Parathyroid adenoma (tissue), 2 donors: ENCODE results near the gene MCRIP1.

Source experiments
- H2AFZ ChIP-seq: fragments of 300-600 bp; sonication (generic); one replicate; pipeline ENCODE4 v1.7.0; 2017; ENCODE audit warnings: antibody characterized with exemption, mild to moderate bottlenecking
- H3K27ac ChIP-seq: fragments of 300-600 bp; sonication (generic); one replicate; pipeline ENCODE4 v1.7.0; 2017
- H3K27me3 ChIP-seq: fragments of 300-600 bp; sonication (generic); one replicate; pipeline ENCODE4 v1.7.0; 2017; ENCODE audit warnings: low read length; ENCODE audit not compliant: control insufficient read depth, insufficient read depth
- H3K36me3 ChIP-seq: fragments of 300-600 bp; sonication (generic); one replicate; pipeline ENCODE4 v1.7.0; 2017; ENCODE audit warnings: low read length; ENCODE audit not compliant: control insufficient read depth, insufficient read depth
- H3K4me1 ChIP-seq: fragments of 300-600 bp; sonication (generic); one replicate; pipeline ENCODE4 v1.7.0; 2017; ENCODE audit warnings: control low read depth
- H3K4me2 ChIP-seq: fragments of 300-600 bp; sonication (generic); one replicate; pipeline ENCODE4 v1.7.0; 2017; ENCODE audit warnings: low read length
- H3K4me3 ChIP-seq: fragments of 300-600 bp; sonication (generic); one replicate; pipeline ENCODE4 v1.7.0; 2017; ENCODE audit warnings: low read depth, low read length
- H3K79me2 ChIP-seq: fragments of 300-600 bp; sonication (generic); one replicate; pipeline ENCODE4 v1.7.0; 2017; ENCODE audit warnings: control low read depth
- H3K9ac ChIP-seq: fragments of 300-600 bp; sonication (generic); one replicate; pipeline ENCODE4 v1.7.0; 2017; ENCODE audit warnings: mild to moderate bottlenecking
- H3K9me3 ChIP-seq: fragments of 300-600 bp; sonication (generic); one replicate; pipeline ENCODE4 v1.7.0; 2017; ENCODE audit warnings: low read length; ENCODE audit not compliant: control insufficient read depth
- TF ChIP-seq, protein P1 (sequence below): fragments of 300-600 bp; sonication (generic); IDR thresholded peaks from one replicate; pipeline ENCODE4 v1.7.0; 2017; ENCODE audit warnings: antibody characterized with exemption, mild to moderate bottlenecking
- donor health status: primary hyperparathyroidism.

MCRIP1 gene

DNA sequence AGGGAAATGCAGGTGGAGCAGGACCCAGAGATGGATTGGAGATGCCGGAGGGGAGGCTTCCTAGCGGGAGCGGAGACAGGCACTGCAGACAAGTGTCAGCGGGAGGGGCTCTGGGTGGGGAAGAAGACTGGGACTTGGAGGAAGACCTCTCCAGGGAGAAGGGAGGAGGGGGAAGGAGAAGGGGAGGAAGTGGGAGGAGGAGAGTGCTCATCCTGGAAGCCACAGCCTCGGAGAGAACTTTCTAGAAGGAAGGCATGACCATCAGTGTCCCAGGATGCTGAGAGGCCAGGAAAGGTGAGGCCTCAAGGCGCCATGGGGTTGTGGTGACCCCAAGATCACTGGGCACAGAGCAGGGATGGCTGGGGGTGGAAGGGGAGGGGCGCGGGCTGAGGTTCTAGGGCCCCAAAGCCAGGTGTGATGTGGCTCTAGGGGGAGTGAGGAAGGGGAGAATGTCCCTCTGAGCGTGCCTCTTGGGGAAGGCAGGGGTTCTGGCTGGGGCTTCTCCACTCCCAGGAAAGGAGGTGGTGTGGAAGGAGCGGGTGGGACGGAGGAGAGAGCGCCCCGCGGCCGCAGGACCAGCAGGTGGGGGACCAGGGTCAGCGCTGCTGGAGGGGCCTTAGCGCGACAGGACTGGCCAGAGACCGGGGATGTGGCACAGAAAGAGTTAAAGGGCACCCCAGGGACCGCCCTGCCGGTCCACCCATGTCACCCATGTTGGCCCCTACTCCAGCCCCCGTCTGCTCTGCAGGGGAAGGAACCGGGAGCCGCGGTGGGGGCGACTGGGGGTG, 30.0 kb downstream of the MCRIP1 start:
- TF ChIP-seq, protein P1, sequence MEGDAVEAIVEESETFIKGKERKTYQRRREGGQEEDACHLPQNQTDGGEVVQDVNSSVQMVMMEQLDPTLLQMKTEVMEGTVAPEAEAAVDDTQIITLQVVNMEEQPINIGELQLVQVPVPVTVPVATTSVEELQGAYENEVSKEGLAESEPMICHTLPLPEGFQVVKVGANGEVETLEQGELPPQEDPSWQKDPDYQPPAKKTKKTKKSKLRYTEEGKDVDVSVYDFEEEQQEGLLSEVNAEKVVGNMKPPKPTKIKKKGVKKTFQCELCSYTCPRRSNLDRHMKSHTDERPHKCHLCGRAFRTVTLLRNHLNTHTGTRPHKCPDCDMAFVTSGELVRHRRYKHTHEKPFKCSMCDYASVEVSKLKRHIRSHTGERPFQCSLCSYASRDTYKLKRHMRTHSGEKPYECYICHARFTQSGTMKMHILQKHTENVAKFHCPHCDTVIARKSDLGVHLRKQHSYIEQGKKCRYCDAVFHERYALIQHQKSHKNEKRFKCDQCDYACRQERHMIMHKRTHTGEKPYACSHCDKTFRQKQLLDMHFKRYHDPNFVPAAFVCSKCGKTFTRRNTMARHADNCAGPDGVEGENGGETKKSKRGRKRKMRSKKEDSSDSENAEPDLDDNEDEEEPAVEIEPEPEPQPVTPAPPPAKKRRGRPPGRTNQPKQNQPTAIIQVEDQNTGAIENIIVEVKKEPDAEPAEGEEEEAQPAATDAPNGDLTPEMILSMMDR = no peak
- Histone ChIP-seq H3K27ac (no peak overlapping the region), H3K9me3 (no peaks in the 10 kb centered on the region), H3K4me2 (peak overlapping the region; percentile 92), H2AFZ (no peak overlapping the region), H3K27me3 (no peaks in the 10 kb centered on the region), H3K79me2 (no peaks in the 10 kb centered on the region), H3K9ac (no peak overlapping the region), H3K4me1 (no peaks in the 10 kb centered on the region), H3K4me3 (no peak overlapping the region), H3K36me3 (no peaks in the 10 kb centered on the region)

DNA sequence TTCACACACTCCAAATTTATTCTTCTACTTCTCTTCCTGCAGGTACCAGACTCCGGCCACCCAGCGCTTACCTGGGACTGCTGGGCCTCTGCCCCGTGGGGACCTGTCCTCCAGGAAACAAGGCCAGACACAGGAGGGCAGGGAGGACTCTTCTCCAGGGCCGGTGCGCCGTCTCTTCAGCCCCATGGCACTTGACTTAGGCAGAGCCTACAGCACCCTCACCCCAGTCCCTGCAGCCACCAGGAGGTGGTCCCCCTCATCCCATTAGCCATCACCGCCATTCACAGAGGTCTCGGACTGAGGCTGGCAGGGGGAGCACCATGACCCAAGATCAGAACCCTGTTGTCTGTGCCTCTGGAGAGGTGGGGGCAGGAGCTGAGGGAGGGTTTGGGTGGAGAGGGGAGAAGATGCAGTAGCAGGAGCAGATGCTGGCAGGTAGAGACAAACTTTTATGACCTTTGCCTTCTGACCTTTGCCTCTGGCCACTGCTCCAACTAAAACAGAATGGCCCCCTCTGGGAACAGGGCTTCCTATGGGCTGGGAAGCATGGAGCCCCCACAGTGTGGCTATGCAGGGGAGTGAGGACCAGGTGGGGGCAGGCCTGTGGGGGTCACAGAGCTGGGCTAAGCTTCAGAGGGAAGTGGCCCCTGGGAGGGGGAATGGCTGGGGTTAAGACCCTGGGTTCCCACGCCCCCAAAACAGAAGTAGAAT, 30.9 kb downstream of the MCRIP1 start:
- Histone ChIP-seq H3K9me3 (no peaks in the 10 kb centered on the region), H3K36me3 (no peaks in the 10 kb centered on the region), H3K27me3 (no peaks in the 10 kb centered on the region), H3K79me2 (no peaks in the 10 kb centered on the region), H3K27ac (no peak overlapping the region), H3K4me1 (no peaks in the 10 kb centered on the region), H3K9ac (no peak overlapping the region), H3K4me2 (no peak overlapping the region), H2AFZ (no peak overlapping the region), H3K4me3 (no peak overlapping the region)
- TF ChIP-seq, protein P1 = no peak

DNA sequence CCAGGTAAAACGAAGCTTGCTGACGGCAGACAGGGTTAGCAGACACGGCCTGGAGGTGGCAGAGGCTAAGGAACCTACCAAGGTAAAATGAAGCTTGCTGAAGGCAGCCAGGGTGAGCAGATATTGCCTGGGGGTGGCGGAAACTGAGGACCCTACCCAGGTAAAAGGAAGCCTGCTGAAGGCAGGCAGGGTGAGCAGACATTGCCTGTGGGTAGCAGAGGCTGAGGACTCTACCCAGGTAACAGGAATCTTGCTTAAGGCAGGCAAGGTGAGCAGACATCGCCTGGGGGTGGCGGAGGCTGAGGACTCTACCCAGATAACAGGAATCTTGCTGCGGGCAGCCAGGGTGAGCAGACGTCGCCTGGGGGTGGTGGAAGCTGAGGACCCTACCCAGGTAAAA, 31.8 kb downstream of the MCRIP1 start:
- H2AFZ ChIP-seq = no peak overlapping the region
- H3K27me3 ChIP-seq = no peaks in the 10 kb centered on the region
- no peak overlapping the region for H3K9ac ChIP-seq
- TF ChIP-seq, protein P1 = no peak
- no peaks in the 10 kb centered on the region for H3K9me3 ChIP-seq
- H3K27ac ChIP-seq = no peak overlapping the region
- H3K36me3 ChIP-seq = no peaks in the 10 kb centered on the region
- H3K4me3 ChIP-seq = no peak overlapping the region
- no peaks in the 10 kb centered on the region for H3K4me1 ChIP-seq
- H3K4me2 ChIP-seq = no peak overlapping the region
- H3K79me2 ChIP-seq = no peaks in the 10 kb centered on the region

DNA sequence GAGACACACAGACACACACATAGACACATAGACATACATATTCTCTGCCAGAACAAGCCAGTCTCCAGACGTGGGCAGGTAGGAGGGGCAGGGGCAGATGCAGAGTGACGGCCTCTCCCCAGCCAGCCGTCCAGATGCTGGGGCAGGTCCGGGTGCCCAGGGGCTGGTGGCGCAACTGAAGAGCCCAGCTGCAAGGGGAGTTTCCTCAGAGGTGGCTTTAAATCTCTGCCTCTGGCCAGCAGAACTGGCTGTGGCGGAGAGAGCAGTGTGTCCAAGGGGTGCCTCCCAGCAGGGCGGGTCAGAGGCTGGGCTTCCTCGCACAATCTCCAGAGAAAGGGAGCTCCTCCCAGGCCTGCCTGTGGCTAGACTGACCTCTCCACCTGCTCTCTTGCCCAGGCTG, 38.6 kb downstream of the MCRIP1 start:
- peak overlapping the region; percentile 2 for H2AFZ ChIP-seq
- H3K27me3 ChIP-seq = no peaks in the 10 kb centered on the region
- H3K79me2 ChIP-seq = no peaks in the 10 kb centered on the region
- no peak overlapping the region for H3K4me3 ChIP-seq
- H3K9ac ChIP-seq = no peak overlapping the region
- no peaks in the 10 kb centered on the region for H3K4me1 ChIP-seq
- H3K9me3 ChIP-seq = no peaks in the 10 kb centered on the region
- TF ChIP-seq, protein P1 = no peak
- H3K27ac ChIP-seq = no peak overlapping the region
- no peak overlapping the region for H3K4me2 ChIP-seq
- H3K36me3 ChIP-seq = no peaks in the 10 kb centered on the region
